Epidermal melanocyte (primary cell): ENCODE results near the gene CCDC15.
"Not testable (repeated sequence)": the region's sequence is repeated elsewhere in the genome, so short reads cannot be mapped to it uniquely, and the experiment has no call there.

Experiments used
- DNase-seq: peaks from one replicate; pipeline ENCODE4 v3.0.0; 2011; ENCODE audit warnings: low spot score; ENCODE audit not compliant: insufficient read length

The CCDC15 gene

DNA sequence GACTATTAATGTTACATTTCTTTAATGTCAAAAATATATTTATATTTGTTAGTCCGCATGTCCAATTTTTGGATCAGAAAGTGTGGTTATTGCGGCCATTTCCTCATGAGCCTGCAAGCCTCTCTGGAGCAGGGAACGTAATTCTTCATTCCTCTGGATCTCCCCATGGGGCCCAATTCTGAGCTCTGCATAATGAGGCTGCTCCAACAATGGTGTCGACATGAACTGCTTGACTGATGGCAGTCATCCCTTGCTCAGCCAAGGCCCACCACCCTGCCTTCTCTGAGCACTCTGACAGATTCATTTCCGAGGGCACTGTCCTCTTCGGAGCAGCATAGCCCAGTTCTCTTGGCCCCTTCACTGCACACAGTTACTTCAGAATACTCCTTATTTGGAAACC, 15.0 kb upstream of the CCDC15 start:
- DNase-seq, result no peak

DNA sequence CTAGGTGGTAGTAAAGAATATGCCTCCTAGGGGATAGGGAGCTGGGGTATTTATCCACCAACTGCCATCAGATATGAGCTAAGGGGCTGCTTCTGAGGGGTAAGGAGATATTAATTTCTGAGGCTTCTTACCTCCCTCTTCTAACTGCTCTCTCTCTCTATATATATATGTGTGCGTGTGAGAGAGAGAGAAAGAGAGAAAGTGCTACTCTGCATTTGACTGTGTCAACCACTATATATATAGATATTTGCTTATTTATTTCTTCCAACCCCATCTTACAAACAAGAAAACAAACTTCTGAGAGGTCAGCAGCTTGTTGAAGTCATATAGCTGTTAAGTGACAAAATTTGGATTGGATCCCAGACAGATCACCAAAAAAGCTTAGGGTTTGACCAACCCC, 12.3 kb upstream of the CCDC15 start:
- no peak for DNase-seq

DNA sequence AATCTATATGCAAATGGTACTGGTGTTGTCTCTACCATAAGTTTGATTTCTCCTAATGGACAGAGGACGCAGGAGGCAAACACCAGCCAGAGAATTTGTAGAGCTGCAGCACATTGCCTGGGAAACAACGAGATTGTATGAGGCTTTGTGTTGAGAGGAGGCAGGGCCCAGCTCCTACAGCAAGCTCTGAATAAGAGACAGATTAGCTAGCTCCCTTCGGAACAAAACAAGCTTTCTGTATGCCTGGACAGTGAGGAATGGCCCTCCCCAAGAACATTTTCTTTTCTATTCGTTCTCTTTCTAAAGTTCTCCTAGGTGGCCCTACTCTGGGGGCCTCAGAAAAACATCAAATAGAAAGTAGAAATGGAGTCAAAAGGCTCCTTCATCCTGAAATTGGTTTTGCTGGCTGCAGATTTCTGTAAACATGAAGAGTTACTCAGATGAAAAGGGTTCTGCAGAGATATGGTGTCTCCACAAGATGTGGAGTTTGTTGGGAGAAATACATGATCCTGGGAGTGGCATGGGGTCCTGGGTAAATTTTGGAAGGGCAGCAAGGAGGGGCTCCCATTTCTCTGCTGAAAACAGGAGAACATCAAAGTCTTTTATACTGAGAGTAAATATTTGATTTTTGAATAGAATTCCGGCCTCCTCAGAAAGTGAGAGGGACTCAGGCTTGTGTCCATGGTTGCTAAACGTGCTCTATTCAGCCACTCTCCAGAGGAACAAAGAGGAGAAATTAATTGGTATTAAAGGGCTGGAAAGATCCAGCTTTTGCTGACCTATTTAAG, 11.3 kb upstream of the CCDC15 start:
- no peak for DNase-seq

DNA sequence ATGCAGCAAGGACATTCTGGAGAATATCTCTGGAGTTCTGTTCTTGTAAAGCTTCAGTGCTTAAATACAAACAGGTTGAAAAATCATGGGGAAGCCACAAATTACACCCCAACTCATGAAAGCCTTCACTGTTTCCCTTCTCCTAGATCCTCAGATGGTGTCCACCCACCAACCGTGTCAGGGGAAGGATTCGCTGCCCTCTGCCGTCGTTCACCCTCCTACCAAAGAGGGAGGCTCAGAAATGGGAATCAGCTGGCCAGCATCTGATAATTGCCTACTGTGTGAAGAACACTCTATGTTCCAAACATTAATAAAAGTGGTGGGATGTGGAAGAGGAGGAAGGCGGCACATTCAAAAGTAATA, 10.8 kb upstream of the CCDC15 start:
- no peak for DNase-seq

DNA sequence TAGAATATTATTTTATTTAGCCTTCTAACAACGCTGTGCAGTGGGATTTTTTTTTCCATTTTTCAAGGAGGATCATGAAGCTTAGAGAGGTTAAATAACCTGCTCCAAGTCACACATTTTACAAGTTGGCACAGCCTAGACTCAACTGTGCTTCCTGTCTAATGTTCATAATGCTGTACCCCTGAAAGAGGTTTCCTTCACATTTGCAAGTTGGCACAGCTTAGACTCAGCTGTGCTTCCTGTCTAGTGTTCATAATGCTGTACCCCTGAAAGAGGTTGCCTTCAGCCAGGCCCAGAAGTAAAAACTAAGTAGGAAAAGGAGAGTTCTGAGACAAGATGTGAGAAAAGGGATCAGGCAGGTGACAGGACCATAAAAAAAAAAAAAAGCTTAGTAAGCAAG, 10.3 kb upstream of the CCDC15 start:
- DNase-seq, result no peak

DNA sequence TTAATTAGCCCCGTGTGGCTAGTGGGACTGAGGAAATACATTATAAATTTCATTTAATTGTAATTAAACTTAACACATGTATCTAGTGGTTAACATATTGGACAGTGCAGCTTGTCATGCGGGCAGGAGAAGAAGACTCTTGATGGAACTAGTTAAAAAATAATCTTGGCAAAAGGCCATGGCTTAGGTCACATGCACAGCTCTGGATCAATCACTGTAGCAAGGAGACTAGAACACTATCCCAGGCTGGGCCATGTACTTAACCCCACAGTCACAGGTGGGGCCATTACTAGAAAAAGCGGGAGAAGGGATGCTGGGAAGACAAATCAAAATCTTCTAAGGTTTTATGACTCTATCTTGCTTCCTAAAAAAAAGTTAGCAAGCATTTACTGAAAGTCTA, 9.4 kb upstream of the CCDC15 start:
- DNase-seq, result no peak

DNA sequence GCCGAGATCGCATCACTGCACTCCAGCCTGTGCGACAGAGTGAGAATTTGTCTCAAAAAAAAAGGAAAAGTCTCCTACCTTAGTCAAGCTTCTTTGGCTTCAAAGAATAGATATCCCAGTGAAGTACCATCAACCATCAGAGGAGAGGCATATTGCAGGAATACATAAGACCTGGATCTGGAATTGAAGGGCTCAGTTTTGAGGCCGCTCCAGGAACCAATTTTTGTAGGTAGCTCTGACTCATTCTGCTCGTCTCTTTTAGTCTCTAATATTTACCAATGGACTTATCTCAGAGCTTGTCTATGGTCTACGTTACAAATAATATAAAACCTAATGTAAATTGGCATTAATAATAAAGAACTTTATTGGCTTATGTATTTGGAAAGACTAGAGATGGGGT, 8.2 kb upstream of the CCDC15 start:
- no peak for DNase-seq

DNA sequence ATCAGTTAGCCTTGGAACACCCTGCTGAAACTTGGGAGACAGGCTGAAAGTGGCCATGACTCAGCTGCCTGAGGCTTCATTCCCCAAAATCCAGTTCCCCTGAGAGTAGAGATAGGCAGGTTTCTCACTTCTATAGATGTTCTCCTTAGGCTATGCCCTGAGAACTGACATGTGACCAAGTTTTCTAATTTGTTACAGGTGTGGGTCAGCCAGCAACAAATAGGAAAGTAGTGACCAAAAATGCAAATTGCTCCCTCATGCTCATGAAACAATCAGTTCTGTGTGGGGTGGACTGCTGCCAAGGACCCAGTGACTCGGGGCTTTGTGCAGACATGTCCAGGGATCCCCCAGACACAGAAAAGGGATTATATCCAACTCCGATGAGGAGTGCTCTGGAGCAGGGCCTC, 7.3 kb upstream of the CCDC15 start:
- no peak for DNase-seq

DNA sequence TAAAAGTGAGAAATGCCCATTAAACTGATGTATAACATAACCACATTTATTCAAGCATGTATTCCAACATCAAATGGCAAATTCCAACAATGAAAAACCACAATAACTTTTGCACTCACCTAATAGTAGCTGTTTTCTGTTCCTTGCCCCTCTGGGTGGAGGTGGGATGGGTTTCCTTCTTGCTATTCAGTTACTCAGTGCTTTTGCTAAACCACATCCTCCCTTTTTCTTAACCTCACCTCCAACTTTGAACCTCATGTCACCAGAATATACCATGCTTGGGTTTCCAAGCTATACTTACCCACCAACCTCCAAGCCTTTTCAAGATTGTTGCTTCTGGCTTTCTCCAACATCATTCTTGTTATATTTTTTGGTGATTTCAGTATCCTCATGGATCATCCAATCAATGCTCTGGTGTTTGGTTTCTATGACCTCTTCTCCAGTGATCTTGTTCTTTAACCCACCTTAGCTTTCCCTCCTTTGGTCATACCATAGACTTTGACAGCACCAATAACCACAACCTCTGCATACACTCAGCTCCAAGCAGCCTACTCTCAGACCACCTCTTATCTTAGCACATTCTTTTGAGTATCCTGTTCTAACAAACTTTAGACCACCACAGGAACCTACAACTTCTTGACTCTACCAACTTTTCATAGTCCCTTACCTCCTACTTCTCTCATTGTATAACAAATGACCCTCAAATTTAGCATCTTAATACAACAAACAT, 3.2 kb upstream of the CCDC15 start:
- DNase-seq, result no peak

DNA sequence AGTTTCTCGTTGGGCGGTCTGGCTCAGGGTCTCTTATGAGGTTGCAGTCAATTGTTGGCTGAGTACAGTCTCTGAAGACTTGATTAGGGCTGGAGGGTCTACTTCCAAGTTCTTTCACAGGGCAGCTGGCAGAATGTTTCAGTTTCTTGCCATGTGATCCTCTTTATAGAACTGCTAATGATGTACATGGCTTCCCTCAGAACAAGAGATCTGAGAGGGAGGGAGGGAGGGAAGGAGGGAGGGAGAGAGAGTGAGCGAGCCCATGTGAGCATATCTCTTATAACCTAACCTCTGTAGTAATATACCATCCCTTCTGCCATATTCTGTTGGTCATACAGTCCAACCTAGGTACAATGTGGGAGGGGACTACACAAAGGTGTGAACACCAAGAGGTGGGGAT, 2.7 kb upstream of the CCDC15 start:
- no peak for DNase-seq

DNA sequence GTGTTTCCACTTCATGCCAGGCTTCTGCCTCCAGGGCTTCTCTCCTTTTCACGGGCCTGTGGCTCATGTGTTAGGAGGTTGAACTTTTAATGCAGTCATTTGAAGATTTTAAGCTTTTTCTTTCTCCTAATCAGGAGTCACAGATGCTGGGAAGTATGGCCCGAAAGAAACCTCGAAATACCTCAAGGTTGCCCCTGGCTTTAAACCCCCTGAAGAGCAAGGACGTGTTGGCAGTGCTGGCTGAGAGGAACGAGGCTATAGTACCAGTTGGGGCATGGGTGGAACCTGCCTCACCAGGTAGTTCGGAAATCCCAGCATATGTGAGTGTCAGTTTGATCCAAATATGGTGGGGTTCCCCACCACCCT, 571 bp downstream of the CCDC15 start:
- DNase-seq, result no peak

DNA sequence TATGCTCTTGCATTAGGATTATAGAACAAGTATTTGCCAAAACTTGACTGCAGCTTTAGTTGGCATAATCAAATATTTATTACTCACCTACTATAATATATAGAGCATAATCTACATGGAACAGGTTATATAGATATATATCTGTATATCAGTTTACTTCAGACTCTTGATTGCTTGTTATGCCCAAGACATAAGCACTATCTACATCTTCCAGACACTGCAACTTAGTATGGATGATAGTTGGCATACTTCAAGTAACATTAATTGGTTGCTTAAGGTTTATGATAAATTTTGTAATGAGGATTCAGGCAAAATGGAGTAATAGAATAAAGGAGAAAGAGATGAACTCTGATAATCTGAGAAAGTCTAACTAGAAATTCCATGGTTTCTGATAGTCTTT, 1.0 kb downstream of the CCDC15 start:
- DNase-seq, result no peak

DNA sequence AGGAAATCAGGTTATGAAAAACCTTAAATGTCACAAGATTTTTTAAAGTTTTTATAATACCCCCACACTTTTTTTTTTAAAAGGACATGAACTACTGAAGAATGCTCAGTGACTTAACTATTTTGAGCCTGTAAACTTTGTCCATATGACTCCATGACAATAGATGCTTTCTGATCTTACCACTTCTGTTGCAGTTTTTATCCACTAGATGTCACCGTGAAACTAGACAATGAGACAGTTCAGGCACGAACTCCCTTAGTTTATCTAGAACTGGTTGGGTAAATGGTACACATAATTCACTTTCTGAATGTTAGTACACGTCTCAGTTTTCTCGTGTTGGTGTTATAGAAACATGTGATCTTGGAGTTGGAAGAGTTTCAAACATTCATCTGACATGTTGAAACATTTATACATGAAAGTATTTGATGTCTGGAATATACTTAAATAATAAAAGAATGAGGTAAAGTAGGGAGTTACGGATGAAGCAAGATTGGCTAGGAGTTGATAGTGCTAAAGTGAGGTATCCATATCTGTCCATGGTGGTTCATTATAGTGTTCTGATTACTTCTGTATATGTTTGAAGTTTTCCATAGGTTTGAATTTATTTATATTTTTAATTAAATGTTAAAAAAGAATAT, 8.1 kb downstream of the CCDC15 start:
- peak; percentile 77 for DNase-seq

DNA sequence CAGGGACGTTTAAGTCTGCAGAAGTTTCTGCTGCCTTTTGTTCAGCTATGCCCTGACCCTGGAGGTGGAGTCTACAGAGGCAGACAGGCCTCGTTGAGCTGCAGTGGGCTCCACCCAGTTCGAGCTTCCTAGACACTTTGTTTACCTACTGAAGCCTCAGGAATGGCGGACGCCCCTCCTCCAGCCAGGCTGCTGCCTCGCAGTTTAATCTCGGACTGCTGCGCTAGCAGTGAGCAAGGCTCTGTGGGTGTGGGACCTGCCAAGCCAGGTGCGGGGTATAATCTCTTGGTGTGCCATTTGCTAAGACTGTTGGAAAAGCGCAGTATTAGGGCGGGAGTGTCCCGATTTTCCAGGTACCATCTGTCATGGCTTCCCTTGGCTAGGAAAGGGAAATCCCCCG, 14.2 kb downstream of the CCDC15 start:
- DNase-seq, result not testable (repeated sequence)

DNA sequence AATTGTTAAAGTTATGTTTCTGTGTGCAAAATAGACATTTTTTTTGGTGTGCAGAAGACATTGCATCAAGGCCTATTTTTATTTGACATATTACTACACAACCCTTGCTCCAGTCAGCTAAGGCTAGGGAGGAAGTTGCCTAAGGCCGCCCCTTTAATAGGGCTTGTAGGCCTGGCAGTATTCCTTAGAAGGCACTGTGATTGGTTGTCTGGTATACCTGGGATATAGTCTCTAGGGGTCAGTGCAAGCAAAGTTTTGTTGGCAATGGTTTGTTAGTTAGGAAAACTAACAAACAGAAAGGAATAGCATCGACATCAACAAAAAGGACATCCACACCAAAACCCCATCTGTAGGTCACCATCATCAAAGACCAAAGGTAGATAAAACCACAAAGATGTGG, 16.9 kb downstream of the CCDC15 start:
- no peak for DNase-seq

DNA sequence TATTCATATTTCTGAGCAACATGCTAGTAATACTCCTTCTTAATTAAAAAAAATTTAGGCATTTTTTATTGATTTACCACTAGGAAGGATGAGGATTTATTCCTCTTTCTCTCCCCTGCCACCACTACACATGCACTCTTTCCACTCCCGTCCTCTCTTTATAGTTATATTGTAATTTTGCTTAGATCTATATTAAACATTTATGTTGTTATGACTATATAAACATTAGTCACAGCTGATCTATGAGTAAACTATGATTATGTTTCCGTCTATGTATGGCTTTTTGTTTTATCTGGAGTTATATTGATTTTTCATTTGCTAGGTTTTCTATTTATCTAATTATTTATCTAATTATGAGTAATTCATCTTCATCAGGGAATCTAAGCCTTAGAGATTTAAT, 17.8 kb downstream of the CCDC15 start:
- no peak for DNase-seq

DNA sequence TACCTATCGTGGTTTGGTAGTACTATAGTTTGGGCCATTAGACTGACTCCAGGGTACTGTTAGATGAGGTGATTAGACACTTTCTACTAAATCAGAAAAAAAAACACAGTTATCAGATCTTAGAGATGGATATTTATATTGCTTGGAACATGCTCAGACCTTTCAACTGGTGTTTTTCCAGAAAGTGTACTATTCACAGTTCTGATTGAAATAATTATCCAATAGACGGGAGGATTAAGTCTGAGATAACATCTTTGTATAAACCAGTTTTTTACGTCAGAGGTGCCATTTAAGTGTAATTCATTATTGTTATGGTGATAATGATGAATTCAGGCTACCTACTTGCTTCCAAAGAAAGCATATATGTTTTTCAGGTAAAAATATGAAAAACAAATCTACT, 22.5 kb downstream of the CCDC15 start:
- DNase-seq, result no peak

DNA sequence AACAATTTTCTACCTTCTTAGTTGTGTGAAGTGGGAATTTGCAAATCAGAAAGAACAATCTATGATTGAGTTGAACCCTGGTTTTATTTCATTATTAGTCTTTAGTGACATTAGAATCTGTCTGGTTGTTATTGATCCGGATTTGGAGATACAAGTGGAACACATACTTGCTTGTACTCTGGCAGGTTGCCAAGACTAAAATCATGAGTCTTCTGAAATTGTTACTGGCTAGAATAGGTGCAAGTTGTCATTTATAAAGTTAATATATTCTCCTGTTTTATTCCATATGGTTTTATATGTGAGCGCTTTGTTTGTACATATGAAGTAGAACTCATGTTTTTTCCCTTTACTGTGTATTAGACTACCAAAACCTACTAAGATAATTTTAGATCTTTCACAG, 23.0 kb downstream of the CCDC15 start:
- DNase-seq, result no peak

DNA sequence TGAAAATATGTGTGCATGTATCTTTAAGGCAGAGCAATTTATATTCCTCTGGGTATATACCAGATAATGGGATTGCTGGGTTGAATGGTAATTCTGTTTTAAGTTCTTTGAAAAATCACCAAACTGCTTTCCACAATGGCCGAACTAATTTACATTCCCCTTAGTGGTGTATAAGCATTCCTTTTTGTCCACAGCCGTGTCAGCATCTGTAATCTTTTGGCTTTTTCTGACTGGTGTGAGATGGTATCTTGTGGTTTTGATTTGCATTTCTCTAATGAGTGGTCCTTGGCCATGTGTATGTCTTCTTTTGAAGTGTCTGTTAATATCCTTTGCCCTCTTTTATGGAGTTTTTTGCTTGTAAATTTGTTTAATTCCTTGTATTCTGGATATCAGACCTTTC, 24.3 kb downstream of the CCDC15 start:
- DNase-seq, result no peak

DNA sequence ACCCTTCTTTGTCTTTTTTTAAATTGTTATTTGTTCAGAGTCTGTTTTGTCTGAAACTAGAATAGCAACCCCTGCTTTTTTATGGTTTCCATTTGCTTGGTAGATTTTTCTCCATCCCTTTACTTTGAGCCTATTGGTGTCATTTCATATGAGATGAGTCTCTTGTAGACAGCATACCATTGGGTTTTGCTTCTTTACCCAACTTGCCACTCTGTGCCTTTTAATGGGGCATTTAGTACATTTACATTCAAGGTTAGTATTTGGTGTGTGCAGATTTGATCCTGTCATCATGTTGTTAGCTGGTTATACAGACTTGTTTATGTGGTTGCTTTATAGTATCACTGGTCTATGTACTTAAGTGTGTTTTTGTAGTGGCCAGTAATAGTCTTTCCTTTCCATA, 28.0 kb downstream of the CCDC15 start:
- no peak for DNase-seq

DNA sequence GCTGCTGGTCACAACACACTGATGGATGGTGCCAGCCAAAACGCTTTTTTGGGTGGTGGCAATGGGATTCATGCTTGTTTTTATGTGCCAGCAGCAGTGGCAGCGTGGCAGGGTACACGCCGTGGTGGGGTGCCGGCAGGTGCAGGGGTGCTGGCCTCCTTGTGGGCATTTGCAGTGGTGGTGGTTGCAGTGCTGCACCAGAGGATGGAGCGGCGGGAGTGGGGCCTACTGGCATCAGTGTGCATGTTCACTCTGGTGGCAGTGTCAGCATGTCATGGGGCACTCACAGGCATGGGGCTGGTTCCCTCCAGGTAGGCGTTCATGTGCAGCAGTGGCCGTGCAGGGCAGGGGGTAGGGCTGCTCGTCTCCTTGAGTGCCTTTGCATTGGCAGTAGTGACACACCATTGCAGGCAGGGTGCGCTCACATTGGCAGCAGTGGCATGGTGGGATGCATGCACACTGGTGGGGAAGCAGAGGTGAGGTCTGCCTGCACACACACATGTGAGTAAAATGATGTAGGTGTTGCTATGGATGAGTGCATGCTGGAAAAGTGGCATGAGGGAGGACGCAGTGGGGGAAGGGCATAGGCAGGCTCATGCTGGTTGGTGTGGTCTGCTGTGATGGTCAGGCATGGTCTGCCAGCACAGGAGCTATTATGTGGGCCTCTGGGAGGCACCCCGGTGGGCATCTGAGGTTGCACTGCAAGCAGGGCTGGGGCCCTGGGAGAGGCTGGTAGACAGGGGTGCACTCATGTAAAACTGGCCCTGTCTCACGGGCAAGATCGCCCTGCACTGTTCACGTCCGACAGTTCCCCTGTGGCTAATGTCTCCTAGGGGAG, 29.9 kb downstream of the CCDC15 start:
- no peak for DNase-seq

DNA sequence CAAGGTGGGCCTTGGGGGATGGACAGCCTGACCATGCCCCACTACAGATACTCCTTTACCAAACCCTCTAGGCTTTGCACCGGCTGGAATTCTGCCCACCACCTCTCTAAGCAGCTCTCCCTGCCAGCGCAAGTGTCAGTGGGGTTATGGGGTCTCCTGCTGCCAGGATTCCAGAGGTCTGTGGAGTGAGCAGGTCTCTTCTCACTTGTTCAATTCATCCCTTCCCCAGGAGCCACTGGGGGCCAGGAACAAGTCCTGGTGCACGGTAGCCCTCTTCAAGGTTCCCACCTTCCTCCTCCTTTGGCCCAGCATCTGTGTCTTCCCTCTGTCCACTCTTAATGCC, 30.5 kb downstream of the CCDC15 start:
- no peak for DNase-seq
